ENCODE measurements around the gene PRKCG. TPM values are rescaled to one million over a fixed set of nuclear protein-coding genes. Genes with fewer than 3 reads are reported as not detected.

PRKCG gene
- total and polyA plus RNA-seq, 7 donors = 0.01 TPM; not detected in 6

GRCh38 chr19:53951436-53951835 lies 69.4 kb downstream of the PRKCG start:
- ATAC-seq = no peak
- Histone ChIP-seq H3K27ac (no peak overlapping the region), H3K4me3 (no peak overlapping the region), H3K4me1 (no peaks in the 10 kb centered on the region), H3K36me3 (ENCODE audit: insufficient read depth in 1 of 2, low read depth in 1 of 2) (no peaks in the 10 kb centered on the region), H3K27me3 (ENCODE audit: insufficient read depth in 3 of 3, low read length in 2 of 3) (peaks cover 0 to 39% (median 8%) of the 10 kb centered on the region in 3 donors), H3K9me3 (no peaks in the 10 kb centered on the region)
- no peak for DNase-seq
- WGBS, 3 donors = 32 to 40% (median 40%) methylated on average over 11 of the region's 11 CpGs
- intact Hi-C loops (cut with DNase I) = no loop called here
- TF ChIP-seq CTCF (IDR thresholded peaks at IDR 0.05) = no peak

- Histone ChIP-seq H3K36me3 (ENCODE audit: insufficient read depth in 1 of 2, low read depth in 1 of 2) (no peaks in the 10 kb centered on the region), H3K4me1 (no peaks in the 10 kb centered on the region), H3K27ac (no peak overlapping the region), H3K27me3 (ENCODE audit: insufficient read depth in 3 of 3, low read length in 2 of 3) (peaks cover 0 to 44% (median 8%) of the 10 kb centered on the region in 3 donors), H3K4me3 (no peak overlapping the region), H3K9me3 (no peaks in the 10 kb centered on the region)
- no peak for ATAC-seq
- intact Hi-C loops (cut with DNase I) = no loop called here
- 77 to 83% (median 81%) methylated on average over 9 of the region's 9 CpGs for WGBS, 3 donors
- no peak for DNase-seq
- no peak for TF ChIP-seq CTCF (IDR thresholded peaks at IDR 0.05)
These were observed 70.0 kb downstream of the PRKCG start for GRCh38 chr19:53951947-53952346.

DNA sequence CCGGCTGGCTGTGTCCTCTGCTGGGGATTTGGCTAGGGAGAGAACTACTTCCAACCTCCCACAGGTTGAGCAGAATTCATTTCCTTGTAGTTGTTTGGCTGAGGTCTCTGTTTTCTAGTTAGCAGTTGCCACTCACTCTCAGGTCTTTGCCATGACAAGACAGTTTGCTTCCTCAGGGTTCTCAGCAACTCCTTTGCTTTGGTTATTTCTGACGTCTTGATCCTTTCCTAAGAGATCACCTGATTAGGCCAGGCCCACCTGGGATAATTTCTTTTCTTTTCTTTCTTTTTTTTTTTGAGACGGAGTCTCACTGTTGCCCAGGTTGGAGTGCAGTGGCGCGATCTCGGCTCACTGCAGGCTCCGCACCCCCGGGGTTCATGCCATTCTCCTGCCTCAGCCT lies 71.4 kb downstream of the PRKCG start:
- Histone ChIP-seq H3K27me3 (ENCODE audit: insufficient read depth in 3 of 3, low read length in 2 of 3) (peaks cover 0 to 50% (median 8%) of the 10 kb centered on the region in 3 donors), H3K9me3 (no peaks in the 10 kb centered on the region), H3K4me1 (no peaks in the 10 kb centered on the region), H3K36me3 (ENCODE audit: insufficient read depth in 1 of 2, low read depth in 1 of 2) (no peaks in the 10 kb centered on the region), H3K27ac (no peak overlapping the region), H3K4me3 (no peak overlapping the region)
- intact Hi-C loops (cut with DNase I) = no loop called here
- 89 to 92% (median 90%) methylated on average over 8 of the region's 8 CpGs for WGBS, 3 donors
- no peak for DNase-seq
- no peak for ATAC-seq
- no peak for TF ChIP-seq CTCF (IDR thresholded peaks at IDR 0.05)

Other genes starting within 250 kb of the PRKCG start
- gene NLRP12, start 57.9 kb upstream of the PRKCG start, total RNA-seq = under 1 TPM; 0.16 to 0.44 (median 0.21) TPM
- gene NLRP12, start 57.9 kb upstream of the PRKCG start, polyA plus RNA-seq = under 1 TPM; 0.04 to 0.17 (median 0.05) TPM
- 10 to 100 TPM; 17.0 to 23.3 (median 20.3) TPM for gene MYADM, start 14.3 kb upstream of the PRKCG start, total RNA-seq
- gene MYADM, start 14.3 kb upstream of the PRKCG start, polyA plus RNA-seq = 10 to 100 TPM in 1 of 3 donors, 1 to 10 TPM in 2; 5.5 to 17.2 (median 7.7) TPM
- gene CACNG7, start 27.1 kb downstream of the PRKCG start, total RNA-seq = not detected
- gene CACNG7, start 27.1 kb downstream of the PRKCG start, polyA plus RNA-seq = under 1 TPM in 1 of 3 donors, not detected in 2; 0.05 TPM
- under 1 TPM; 0.15 to 0.26 (median 0.17) TPM for gene CACNG8, start 80.7 kb downstream of the PRKCG start, total RNA-seq
- under 1 TPM; 0.04 to 0.42 (median 0.08) TPM for gene CACNG8, start 80.7 kb downstream of the PRKCG start, polyA plus RNA-seq
- 10 to 100 TPM; 18.4 to 33.1 (median 28.5) TPM for gene CACNG6, start 109.4 kb downstream of the PRKCG start, total RNA-seq
- gene CACNG6, start 109.4 kb downstream of the PRKCG start, polyA plus RNA-seq = 10 to 100 TPM in 2 of 3 donors, 1 to 10 TPM in 1; 2.1 to 20.4 (median 19.0) TPM
- gene VSTM1, start 181.7 kb downstream of the PRKCG start, total RNA-seq = not detected
- gene VSTM1, start 181.7 kb downstream of the PRKCG start, polyA plus RNA-seq = not detected
- not detected for gene TARM1, start 199.2 kb downstream of the PRKCG start, total RNA-seq
- gene TARM1, start 199.2 kb downstream of the PRKCG start, polyA plus RNA-seq = not detected
- gene OSCAR, start 218.6 kb downstream of the PRKCG start, total RNA-seq = under 1 TPM; 0.22 to 0.99 (median 0.70) TPM
- under 1 TPM; 0.10 to 0.33 (median 0.31) TPM for gene OSCAR, start 218.6 kb downstream of the PRKCG start, polyA plus RNA-seq
- gene NDUFA3, start 220.7 kb downstream of the PRKCG start, total RNA-seq = 100 to 1,000 TPM; 260 to 361 (median 307) TPM
- gene NDUFA3, start 220.7 kb downstream of the PRKCG start, polyA plus RNA-seq = 100 to 1,000 TPM; 302 to 473 (median 338) TPM
- 10 to 100 TPM; 11.0 to 22.9 (median 13.8) TPM for gene TFPT, start 233.5 kb downstream of the PRKCG start, total RNA-seq
- gene TFPT, start 233.5 kb downstream of the PRKCG start, polyA plus RNA-seq = 10 to 100 TPM; 23.7 to 38.3 (median 25.2) TPM
- gene PRPF31, start 233.6 kb downstream of the PRKCG start, total RNA-seq = 10 to 100 TPM; 32.3 to 41.6 (median 36.4) TPM
- 10 to 100 TPM; 32.5 to 54.3 (median 52.9) TPM for gene PRPF31, start 233.6 kb downstream of the PRKCG start, polyA plus RNA-seq